ENCODE results near the gene MRTFB. TPM values are rescaled to one million over a fixed set of nuclear protein-coding genes. Genes with fewer than 3 reads are reported as not detected.
A peak's percentile ranks its signal among the peaks of the same experiment; 100 is the strongest.

Gene MRTFB
- total and polyA plus RNA-seq, 2 of the 13 experiments (the other 11 are each of a cell fraction or from before 2014, with no cell fraction given): 11.4 to 14.0 TPM

- no peak for TF ChIP-seq ZC3H13 (CRISPR knock-in tag; IDR thresholded peaks at IDR 0.05)
- 0 out of 2 replicates have a peak, but pooled peaks have one; percentile 43 for TF ChIP-seq EED (CRISPR knock-in tag; IDR thresholded peaks at IDR 0.05)
- no peak for TF ChIP-seq ARID2 (CRISPR knock-in tag; IDR thresholded peaks at IDR 0.05; ENCODE audit: borderline replicate concordance)
- TF ChIP-seq, protein P1, sequence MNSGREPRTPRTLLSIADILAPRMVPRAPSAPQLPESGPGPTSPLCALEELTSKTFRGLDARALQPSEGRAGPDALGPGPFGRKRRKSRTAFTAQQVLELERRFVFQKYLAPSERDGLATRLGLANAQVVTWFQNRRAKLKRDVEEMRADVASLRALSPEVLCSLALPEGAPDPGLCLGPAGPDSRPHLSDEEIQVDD (CRISPR knock-in tag; IDR thresholded peaks at IDR 0.05; ENCODE audit: borderline replicate concordance): no peak
- no peak for TF ChIP-seq NFATC3 (CRISPR knock-in tag; IDR thresholded peaks at IDR 0.05)
- no peak for TF ChIP-seq ZNF777 (CRISPR knock-in tag; IDR thresholded peaks at IDR 0.05)
- no peak for TF ChIP-seq RFX5 (IDR thresholded peaks at IDR 0.05; ENCODE audit: low read depth, low read length)
- no peak for TF ChIP-seq ZNF564 (CRISPR knock-in tag; IDR thresholded peaks at IDR 0.05)
- TF ChIP-seq, protein P2, sequence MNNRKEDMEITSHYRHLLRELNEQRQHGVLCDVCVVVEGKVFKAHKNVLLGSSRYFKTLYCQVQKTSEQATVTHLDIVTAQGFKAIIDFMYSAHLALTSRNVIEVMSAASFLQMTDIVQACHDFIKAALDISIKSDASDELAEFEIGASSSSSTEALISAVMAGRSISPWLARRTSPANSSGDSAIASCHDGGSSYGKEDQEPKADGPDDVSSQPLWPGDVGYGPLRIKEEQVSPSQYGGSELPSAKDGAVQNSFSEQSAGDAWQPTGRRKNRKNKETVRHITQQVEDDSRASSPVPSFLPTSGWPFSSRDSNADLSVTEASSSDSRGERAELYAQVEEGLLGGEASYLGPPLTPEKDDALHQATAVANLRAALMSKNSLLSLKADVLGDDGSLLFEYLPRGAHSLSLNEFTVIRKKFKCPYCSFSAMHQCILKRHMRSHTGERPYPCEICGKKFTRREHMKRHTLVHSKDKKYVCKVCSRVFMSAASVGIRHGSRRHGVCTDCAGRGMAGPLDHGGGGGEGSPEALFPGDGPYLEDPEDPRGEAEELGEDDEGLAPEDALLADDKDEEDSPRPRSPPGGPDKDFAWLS (CRISPR knock-in tag; IDR thresholded peaks at IDR 0.05; ENCODE audit: borderline replicate concordance): 0 out of 2 replicates have a peak, but pooled peaks have one; percentile 13
- TF ChIP-seq ZBED4 (CRISPR knock-in tag; IDR thresholded peaks at IDR 0.05; ENCODE audit: borderline replicate concordance): no peak
- no peak for TF ChIP-seq ZNF607 (CRISPR knock-in tag; IDR thresholded peaks at IDR 0.05; ENCODE audit: borderline replicate concordance)
- TF ChIP-seq CEBPB (IDR thresholded peaks at IDR 0.05; ENCODE audit: borderline replicate concordance, low read depth, low read length): no peak
- TF ChIP-seq ZNF264 (CRISPR knock-in tag; IDR thresholded peaks at IDR 0.05): no peak
- TF ChIP-seq MXD4 (CRISPR knock-in tag; IDR thresholded peaks at IDR 0.05): no peak
- TF ChIP-seq TEAD3 (CRISPR knock-in tag; optimal IDR thresholded peaks at IDR 0.05; ENCODE audit: borderline replicate concordance): no peak
- TF ChIP-seq ZNF737 (CRISPR knock-in tag; IDR thresholded peaks at IDR 0.05; ENCODE audit: borderline replicate concordance): peak; percentile 15; the same call in 1 of the 2 replicates
- no peak for TF ChIP-seq PCBP1 (IDR thresholded peaks at IDR 0.05; ENCODE audit: borderline replicate concordance, low read depth, low read length)
- no peak for TF ChIP-seq KMT2B (CRISPR knock-in tag; IDR thresholded peaks at IDR 0.05)
- 0 out of 2 replicates have a peak, but pooled peaks have one; percentile 24 for TF ChIP-seq BORCS8-MEF2B (CRISPR knock-in tag; IDR thresholded peaks at IDR 0.05)
- peak; percentile 54; the same call in 1 of the 2 replicates for TF ChIP-seq MYC (CRISPR knock-in tag; IDR thresholded peaks at IDR 0.05; ENCODE audit: borderline replicate concordance)
- TF ChIP-seq CBFB (CRISPR knock-in tag; IDR thresholded peaks at IDR 0.05): no peak
- TF ChIP-seq ZNF784 (CRISPR knock-in tag; IDR thresholded peaks at IDR 0.05; ENCODE audit: borderline replicate concordance): no peak
- no peak for TF ChIP-seq ZNF562 (CRISPR knock-in tag; IDR thresholded peaks at IDR 0.05; ENCODE audit: borderline replicate concordance)
- no peak for TF ChIP-seq ZNF335 (CRISPR knock-in tag; IDR thresholded peaks at IDR 0.05)
These were observed 236.6 kb downstream of the MRTFB start (continued) for GRCh38 chr16:14307527-14308367.

All from HepG2 (cell line).